HUES48 (cell line): Measurements from ENCODE around the gene TFAP2E.
A peak's percentile ranks its signal among the peaks of the same experiment; 100 is the strongest.

Experiments
- H3K27ac ChIP-seq: one replicate; pipeline ENCODE4 v1.7.0; 2013; ENCODE audit warnings: low read depth, low read length, inconsistent platforms
- H3K27me3 ChIP-seq: 2 replicates; pipeline ENCODE4 v1.6.1; 2013; ENCODE audit warnings: mild to moderate bottlenecking, low read length; ENCODE audit not compliant: control insufficient read depth, insufficient read depth
- H3K36me3 ChIP-seq: 2 replicates; pipeline ENCODE4 v1.6.1; 2013; ENCODE audit warnings: low read length; ENCODE audit not compliant: control insufficient read depth, insufficient read depth
- H3K4me1 ChIP-seq: 2 replicates; pipeline ENCODE4 v1.6.1; 2013; ENCODE audit warnings: mild to moderate bottlenecking, low read length; ENCODE audit not compliant: control insufficient read depth, insufficient read depth
- H3K4me3 ChIP-seq: 2 replicates; pipeline ENCODE4 v1.5.1; 2013; ENCODE audit warnings: mild to moderate bottlenecking, low read depth, low read length
- H3K9ac ChIP-seq: 2 replicates; pipeline ENCODE4 v1.6.1; 2013; ENCODE audit warnings: mild to moderate bottlenecking, low read depth, low read length, moderate library complexity
- H3K9me3 ChIP-seq: 2 replicates; pipeline ENCODE4 v1.6.1; 2013; ENCODE audit warnings: low read length; ENCODE audit not compliant: control insufficient read depth, insufficient read depth

The TFAP2E gene

GRCh38 chr1:35600593-35600992, 27.5 kb downstream of the TFAP2E start:
- Histone ChIP-seq H3K9me3 (no peaks in the 10 kb centered on the region), H3K4me3 (no peak overlapping the region), H3K9ac (no peak overlapping the region), H3K27ac (no peak overlapping the region), H3K4me1 (no peaks in the 10 kb centered on the region), H3K36me3 (peaks cover 56% of the 10 kb centered on the region), H3K27me3 (no peaks in the 10 kb centered on the region)

- peaks cover 79% of the 10 kb centered on the region for H3K36me3 ChIP-seq
- no peak overlapping the region for H3K9ac ChIP-seq
- no peaks in the 10 kb centered on the region for H3K27me3 ChIP-seq
Measured at GRCh38 chr1:35603468-35603867, 30.4 kb downstream of the TFAP2E start.

DNA sequence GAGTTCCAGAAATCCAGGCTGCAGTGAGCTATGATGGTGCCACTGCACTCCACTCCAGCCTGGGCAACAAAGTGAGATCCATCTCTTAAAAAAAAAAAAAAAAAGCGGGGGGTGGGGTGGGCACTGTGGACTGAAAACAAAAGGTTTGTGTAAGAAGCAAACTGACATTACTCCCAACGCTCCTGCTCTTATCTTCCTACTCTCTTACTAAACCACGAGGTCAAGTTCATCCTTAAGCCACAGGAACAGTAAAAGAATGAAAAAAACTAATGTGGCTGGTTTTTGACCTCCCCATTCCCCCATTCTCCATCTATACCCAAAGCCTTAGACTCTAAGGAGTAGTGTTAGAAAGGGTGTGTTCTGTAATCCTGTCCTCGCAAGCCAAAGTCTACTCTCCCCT, 30.8 kb downstream of the TFAP2E start:
- Histone ChIP-seq H3K27ac (no peak overlapping the region), H3K27me3 (no peaks in the 10 kb centered on the region), H3K4me1 (no peaks in the 10 kb centered on the region), H3K36me3 (peaks cover 83% of the 10 kb centered on the region), H3K4me3 (no peak overlapping the region), H3K9ac (no peak overlapping the region), H3K9me3 (no peaks in the 10 kb centered on the region)

More at GRCh38 chr1:35603468-35603867, 30.4 kb downstream of the TFAP2E start:
- Histone ChIP-seq H3K4me3 (no peak overlapping the region), H3K4me1 (no peaks in the 10 kb centered on the region), H3K27ac (no peak overlapping the region), H3K9me3 (no peaks in the 10 kb centered on the region)

- H3K9me3 ChIP-seq = no peaks in the 10 kb centered on the region
- no peak overlapping the region for H3K4me3 ChIP-seq
- no peak overlapping the region for H3K9ac ChIP-seq
- H3K36me3 ChIP-seq = peaks cover 90% of the 10 kb centered on the region
- H3K27ac ChIP-seq = peak overlapping the region; percentile 50
- H3K4me1 ChIP-seq = no peaks in the 10 kb centered on the region
- H3K27me3 ChIP-seq = no peaks in the 10 kb centered on the region
Measured at GRCh38 chr1:35605071-35605866, 32.2 kb downstream of the TFAP2E start.

DNA sequence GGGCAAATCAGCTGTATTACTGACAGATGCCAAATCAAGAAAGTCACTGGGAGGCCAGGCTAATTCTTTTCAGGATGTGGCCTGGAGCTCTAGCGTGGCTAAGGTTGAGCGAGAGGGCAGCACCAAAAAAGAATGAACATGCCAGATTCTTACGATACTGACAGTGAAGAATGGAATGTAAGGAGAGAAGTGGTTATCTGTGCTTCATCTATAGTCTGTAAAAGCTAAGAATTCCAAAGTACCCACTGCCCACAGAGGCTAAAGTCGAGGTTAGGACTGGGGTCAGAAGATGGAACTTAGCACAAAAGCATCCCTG, 32.7 kb downstream of the TFAP2E start:
- H3K27me3 ChIP-seq = no peaks in the 10 kb centered on the region
- H3K9ac ChIP-seq = no peak overlapping the region
- no peaks in the 10 kb centered on the region for H3K4me1 ChIP-seq
- no peaks in the 10 kb centered on the region for H3K9me3 ChIP-seq
- H3K4me3 ChIP-seq = no peak overlapping the region
- H3K36me3 ChIP-seq = peaks cover 86% of the 10 kb centered on the region
- H3K27ac ChIP-seq = peak overlapping the region; percentile 50

DNA sequence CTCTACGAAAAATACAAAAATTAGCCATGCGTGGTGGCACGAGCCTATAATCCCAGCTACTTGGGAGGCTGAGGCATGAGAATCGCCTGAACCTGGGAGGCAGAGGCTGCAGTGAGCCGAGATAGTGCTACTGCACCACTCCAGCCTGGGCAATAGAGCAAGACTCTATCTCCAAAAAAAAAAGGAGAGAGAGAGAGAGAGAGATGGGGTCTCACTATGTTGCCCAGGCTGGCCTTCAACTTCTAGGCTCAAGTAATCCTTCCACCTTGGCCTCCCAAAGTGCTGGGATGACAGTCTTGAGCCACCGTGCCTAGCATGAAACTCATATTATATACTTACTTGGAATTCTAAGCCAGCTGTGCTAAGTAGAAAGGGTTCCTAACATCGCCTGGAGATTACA, 38.5 kb downstream of the TFAP2E start:
- no peaks in the 10 kb centered on the region for H3K4me1 ChIP-seq
- no peak overlapping the region for H3K9ac ChIP-seq
- H3K36me3 ChIP-seq = peaks cover 91% of the 10 kb centered on the region
- no peaks in the 10 kb centered on the region for H3K9me3 ChIP-seq
- no peaks in the 10 kb centered on the region for H3K27me3 ChIP-seq
- H3K4me3 ChIP-seq = no peak overlapping the region
- no peak overlapping the region for H3K27ac ChIP-seq

DNA sequence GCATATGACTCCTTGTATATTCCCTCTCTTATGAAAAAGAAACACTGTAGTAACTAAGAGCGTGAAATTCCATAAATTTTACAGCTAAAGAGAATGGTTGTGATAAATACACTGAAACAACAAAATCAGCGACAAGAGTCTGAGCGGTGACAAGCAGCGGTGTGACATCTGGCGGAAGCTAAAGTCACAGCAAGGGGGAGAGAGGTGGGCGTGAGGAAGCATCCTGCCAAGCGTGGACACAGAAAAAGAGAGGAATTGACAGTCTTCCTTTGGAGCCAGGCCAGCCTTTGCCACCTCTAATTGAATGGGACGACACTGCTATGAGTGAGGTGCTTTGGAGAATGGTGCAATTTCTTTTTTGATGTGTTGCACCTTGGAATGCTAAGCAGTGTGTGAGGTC, 42.3 kb downstream of the TFAP2E start:
- no peak overlapping the region for H3K27ac ChIP-seq
- H3K27me3 ChIP-seq = no peaks in the 10 kb centered on the region
- H3K4me1 ChIP-seq = no peaks in the 10 kb centered on the region
- H3K9ac ChIP-seq = no peak overlapping the region
- H3K9me3 ChIP-seq = no peaks in the 10 kb centered on the region
- peaks cover 86% of the 10 kb centered on the region for H3K36me3 ChIP-seq
- no peak overlapping the region for H3K4me3 ChIP-seq

- Histone ChIP-seq H3K36me3 (peaks cover 72% of the 10 kb centered on the region), H3K9me3 (no peaks in the 10 kb centered on the region), H3K27ac (no peak overlapping the region), H3K9ac (no peak overlapping the region), H3K27me3 (no peaks in the 10 kb centered on the region), H3K4me1 (peaks cover 29% of the 10 kb centered on the region), H3K4me3 (no peak overlapping the region)
Measured at GRCh38 chr1:35619237-35620121, 46.4 kb downstream of the TFAP2E start.

DNA sequence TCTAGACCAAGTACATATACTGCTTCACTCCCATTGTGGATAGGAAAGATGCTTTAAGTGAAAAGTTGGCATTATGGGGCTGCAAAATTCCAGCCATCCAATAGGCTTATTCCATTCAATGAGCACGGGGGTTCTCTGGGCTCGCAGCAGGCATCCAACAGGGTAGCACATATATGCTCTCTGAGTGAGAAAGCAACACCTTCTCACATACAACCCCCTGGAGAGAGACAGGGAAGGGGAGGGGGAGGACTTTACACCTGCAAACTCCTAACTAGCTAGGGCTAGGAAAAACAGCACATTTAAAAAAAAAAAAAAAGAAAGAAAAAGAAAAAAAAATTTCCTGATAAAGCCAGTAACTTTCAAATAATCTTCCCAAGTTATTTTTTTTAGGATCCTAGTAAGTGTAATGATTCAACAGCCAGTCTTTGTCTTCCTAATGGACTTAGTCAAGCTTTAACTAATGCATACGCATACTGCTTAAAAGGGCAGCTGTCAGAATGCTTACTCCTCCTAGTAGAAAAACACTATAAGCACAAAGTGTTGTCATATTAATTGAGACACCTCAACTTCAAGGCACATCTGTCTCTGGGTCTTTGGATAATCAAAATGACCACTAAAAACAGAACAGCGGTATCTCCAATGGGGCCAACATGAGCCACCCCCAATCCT, 49.5 kb downstream of the TFAP2E start:
- Histone ChIP-seq H3K4me1 (peaks cover 29% of the 10 kb centered on the region), H3K4me3 (0 out of 2 replicates have a peak overlapping the region, but pooled peaks have one; percentile 5), H3K27ac (peak overlapping the region; percentile 65), H3K36me3 (peaks cover 55% of the 10 kb centered on the region), H3K9me3 (no peaks in the 10 kb centered on the region), H3K9ac (no peak overlapping the region), H3K27me3 (no peaks in the 10 kb centered on the region)

DNA sequence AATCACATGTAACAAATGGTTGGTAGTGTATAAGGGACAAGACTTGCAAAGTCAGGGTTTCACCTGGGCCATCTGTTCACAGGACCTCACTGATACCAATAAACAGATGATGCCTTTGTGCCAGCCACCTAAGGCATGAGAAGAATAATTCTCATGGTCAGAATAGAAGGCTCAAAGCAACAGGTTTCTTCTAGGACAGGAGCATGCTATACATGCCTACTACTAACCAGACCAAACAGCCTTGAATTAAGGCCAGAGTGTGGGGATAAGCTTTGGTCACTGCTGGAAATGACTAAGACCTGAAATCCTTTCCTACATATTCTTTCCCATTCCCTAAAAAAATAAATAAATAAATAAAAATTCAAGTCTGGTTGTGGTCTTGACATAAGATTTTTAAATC, 50.7 kb downstream of the TFAP2E start:
- Histone ChIP-seq H3K4me3 (no peak overlapping the region), H3K27ac (peak overlapping the region; percentile 65), H3K36me3 (peaks cover 57% of the 10 kb centered on the region), H3K9ac (no peak overlapping the region), H3K4me1 (peaks cover 29% of the 10 kb centered on the region), H3K9me3 (no peaks in the 10 kb centered on the region), H3K27me3 (no peaks in the 10 kb centered on the region)

DNA sequence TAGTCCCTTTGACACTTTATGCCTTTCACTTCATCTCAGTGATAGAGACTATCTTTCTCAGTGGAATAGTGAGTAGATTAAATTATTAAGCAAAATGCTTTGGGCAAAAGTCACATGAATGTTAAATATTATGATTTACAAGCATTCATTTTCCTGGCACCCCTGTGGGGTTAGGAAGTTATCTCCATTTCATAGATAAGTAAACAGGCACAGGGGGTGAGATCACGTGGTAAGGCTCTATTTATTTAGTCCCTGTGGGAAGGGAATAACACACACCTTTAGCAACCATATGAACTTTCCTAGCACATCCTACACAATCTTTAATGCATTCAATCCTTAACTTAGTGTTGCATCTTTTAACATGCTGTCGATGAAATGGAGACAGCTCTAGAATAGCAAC, 55.9 kb downstream of the TFAP2E start:
- Histone ChIP-seq H3K27me3 (no peaks in the 10 kb centered on the region), H3K4me3 (no peak overlapping the region), H3K9me3 (no peaks in the 10 kb centered on the region), H3K9ac (no peak overlapping the region), H3K4me1 (no peaks in the 10 kb centered on the region), H3K36me3 (peaks cover 74% of the 10 kb centered on the region), H3K27ac (no peak overlapping the region)
